Transverse colon (tissue), 4 donors: ENCODE results near the gene FAM229B. TPM values are rescaled to one million over a fixed set of nuclear protein-coding genes. Genes with fewer than 3 reads are reported as not detected.

Source experiments
- DNase-seq: peaks from one replicate; pipeline ENCODE4 v3.0.0-alpha.2; 2019
- H3K27ac ChIP-seq, 4 donors: fragments of 200-600 bp; sonication (generic); 2 replicates each; pipeline ENCODE4 v1.5.1; 2016 to 2018; ENCODE audit warnings: inconsistent platforms in 4 of 4
- H3K27me3 ChIP-seq: fragments of 200-600 bp; sonication (generic); 2 replicates; pipeline ENCODE4 v1.5.1; 2017; ENCODE audit warnings: inconsistent platforms
- H3K36me3 ChIP-seq, 4 donors: fragments of 200-600 bp; sonication (generic); 2 replicates each; pipeline ENCODE4 v1.5.1; 2017 to 2019; ENCODE audit warnings: inconsistent platforms in 4 of 4
- H3K4me1 ChIP-seq, 4 donors: fragments of 200-600 bp; sonication (generic); 2 replicates each; pipeline ENCODE4 v1.5.1; 2017 to 2020; ENCODE audit warnings: inconsistent platforms in 4 of 4
- H3K4me3 ChIP-seq, 4 donors: fragments of 200-600 bp; sonication (generic); 1 replicate in 1 of 4; 2 replicates in 3 of 4; pipeline versions ENCODE4 v1.5.1 to v1.6.1; 2017 to 2019; ENCODE audit warnings: inconsistent platforms in 4 of 4
- H3K9me3 ChIP-seq, 2 donors: fragments of 200-600 bp; sonication (generic); 2 replicates each; pipeline ENCODE4 v1.5.1; 2017 to 2019; ENCODE audit warnings: inconsistent platforms in 2 of 2
- CTCF ChIP-seq, 5 experiments: fragments of 200-600 bp in 3 of 5; fragments of 450-650 bp in 2 of 5; sonication (generic) in 3 of 5; IDR thresholded peaks; 1 replicate in 2 of 5; 2 replicates in 3 of 5; pipeline ENCODE4 v1.5.1; 2016 to 2017; ENCODE audit warnings: antibody characterized with exemption in 5 of 5, inconsistent platforms in 3 of 5, mild to moderate bottlenecking in 2 of 5, moderate library complexity in 1 of 5
- EP300 ChIP-seq: sonication (generic); formaldehyde crosslinking; IDR thresholded peaks from one replicate; pipeline ENCODE4 v1.6.1; 2017; ENCODE audit warnings: antibody characterized with exemption, low read depth
- POLR2A ChIP-seq: fragments of 450-650 bp; IDR thresholded peaks from one replicate; pipeline ENCODE4 v1.6.1; 2016; ENCODE audit warnings: antibody characterized with exemption, mild to moderate bottlenecking, moderate library complexity
- POLR2AphosphoS5 ChIP-seq, 3 donors: sonication (generic); formaldehyde crosslinking; IDR thresholded peaks; one replicate each; pipeline ENCODE4 v1.6.1; 2016; ENCODE audit warnings: antibody characterized with exemption in 3 of 3
- WGBS, 2 donors: methylation state at CpG; one replicate each; pipeline ENCODE4 v1.1.5; 2018; ENCODE audit warnings: low coverage in 1 of 2; 5-methylcytosine and 5-hydroxymethylcytosine counted together
- in situ Hi-C, 4 donors: fragments of 200-750 bp; cut with MboI; loops; one replicate each; pipeline versions ENCODE4 v1.15.0 to v1.15.1; 2017; ENCODE audit warnings: low sequenced_read_pairs in 3 of 4, low pct_ligation_motif_present in 1 of 4, low pct_unique_long_range_greater_than_20kb in 1 of 4
- intact Hi-C: fragments of 100-400 bp; cut with DNase I; formaldehyde crosslinking; loops from one replicate; pipeline ENCODE4 v1.15.1; 2023; ENCODE audit warnings: low total_unique reads
- total RNA-seq, 4 donors: library from RNA; depleted of rRNA; stranded (reverse); fragments of >200 nt; gene quantifications; one replicate each; pipeline ENCODE4 v1.1.0, GENCODE V29; 2016

Gene FAM229B
- total RNA-seq, 4 donors from 2014 or later, result 2.2 to 81.4 (median 8.7) TPM; not detected in 1

- H3K4me3 ChIP-seq, result no peak overlapping the region
- no peaks in the 10 kb centered on the region for H3K9me3 ChIP-seq
- peaks cover 0 to 3% (median 0%) of the 10 kb centered on the region in 4 donors for H3K4me1 ChIP-seq
- in situ Hi-C loops (no loop called here), intact Hi-C loops (no loop called here)
- H3K27me3 ChIP-seq, result no peaks in the 10 kb centered on the region
- H3K27ac ChIP-seq, result no peak overlapping the region
- peaks cover 0 to 9% (median 3%) of the 10 kb centered on the region in 4 donors for H3K36me3 ChIP-seq
- TF ChIP-seq POLR2AphosphoS5 (IDR thresholded peaks at IDR 0.05) (no peak), EP300 (no peak), POLR2A (no peak), CTCF (IDR thresholded peaks at IDR 0.05) (no peak)
- WGBS, 2 donors, result 88 to 93% methylated on average over 1 of the region's 1 CpG
- DNase-seq, result no peak
Measured at GRCh38 chr6:112123982-112124381, 36.6 kb downstream of the FAM229B start.

- no peak for DNase-seq
- in situ Hi-C loops, result no loop called here
- WGBS, 2 donors, result 42 to 55% methylated on average over 5 of the region's 5 CpGs
- Histone ChIP-seq H3K9me3 (no peaks in the 10 kb centered on the region), H3K27me3 (no peaks in the 10 kb centered on the region), H3K4me1 (peaks cover 0 to under 1% (median 0%) of the 10 kb centered on the region in 4 donors), H3K4me3 (no peak overlapping the region), H3K27ac (no peak overlapping the region), H3K36me3 (peaks cover 0 to 6% (median 2%) of the 10 kb centered on the region in 4 donors)
- intact Hi-C loops, result no loop called here
- no peak for TF ChIP-seq POLR2A
- TF ChIP-seq EP300, result no peak
- TF ChIP-seq POLR2AphosphoS5 (IDR thresholded peaks at IDR 0.05), result no peak
- no peak for TF ChIP-seq CTCF (IDR thresholded peaks at IDR 0.05)
Measured at GRCh38 chr6:112128208-112128607, 40.8 kb downstream of the FAM229B start.

GRCh38 chr6:112130878-112131277 is 43.5 kb downstream of the FAM229B start:
- in situ Hi-C loops, result no loop called here
- WGBS, 2 donors, result 69 to 73% methylated on average over 3 of the region's 3 CpGs

GRCh38 chr6:112139052-112139451 is 51.7 kb downstream of the FAM229B start:
- no peak for DNase-seq
- WGBS, 2 donors, result 50 to 82% methylated on average over 1 to 8 of the region's 8 CpGs
- Histone ChIP-seq H3K27ac (no peak overlapping the region), H3K36me3 (peaks cover 0 to 18% (median 0%) of the 10 kb centered on the region in 4 donors), H3K4me1 (no peaks in the 10 kb centered on the region), H3K9me3 (no peaks in the 10 kb centered on the region), H3K27me3 (no peaks in the 10 kb centered on the region), H3K4me3 (no peak overlapping the region)
- TF ChIP-seq POLR2AphosphoS5 (IDR thresholded peaks at IDR 0.05) (no peak), POLR2A (no peak), EP300 (no peak), CTCF (IDR thresholded peaks at IDR 0.05) (no peak)
- intact Hi-C loops, result no loop called here
- in situ Hi-C loops, result no loop called here

More at GRCh38 chr6:112130878-112131277, 43.5 kb downstream of the FAM229B start:
- TF ChIP-seq POLR2AphosphoS5 (IDR thresholded peaks at IDR 0.05), result no peak
- TF ChIP-seq CTCF (IDR thresholded peaks at IDR 0.05), result no peak
- intact Hi-C loops, result no loop called here
- no peak for DNase-seq
- Histone ChIP-seq H3K9me3 (no peaks in the 10 kb centered on the region), H3K27me3 (no peaks in the 10 kb centered on the region), H3K27ac (no peak overlapping the region), H3K4me1 (no peaks in the 10 kb centered on the region), H3K4me3 (no peak overlapping the region), H3K36me3 (peaks cover 0 to 6% (median 2%) of the 10 kb centered on the region in 4 donors)
